Astrocyte of the hippocampus (primary cell): Measurements from ENCODE around the gene NMNAT2.

ENCODE experiments used
- DNase-seq: peaks from one replicate; pipeline ENCODE4 v3.0.0; 2011; ENCODE audit warnings: low read depth, low spot score

NMNAT2 gene

DNA sequence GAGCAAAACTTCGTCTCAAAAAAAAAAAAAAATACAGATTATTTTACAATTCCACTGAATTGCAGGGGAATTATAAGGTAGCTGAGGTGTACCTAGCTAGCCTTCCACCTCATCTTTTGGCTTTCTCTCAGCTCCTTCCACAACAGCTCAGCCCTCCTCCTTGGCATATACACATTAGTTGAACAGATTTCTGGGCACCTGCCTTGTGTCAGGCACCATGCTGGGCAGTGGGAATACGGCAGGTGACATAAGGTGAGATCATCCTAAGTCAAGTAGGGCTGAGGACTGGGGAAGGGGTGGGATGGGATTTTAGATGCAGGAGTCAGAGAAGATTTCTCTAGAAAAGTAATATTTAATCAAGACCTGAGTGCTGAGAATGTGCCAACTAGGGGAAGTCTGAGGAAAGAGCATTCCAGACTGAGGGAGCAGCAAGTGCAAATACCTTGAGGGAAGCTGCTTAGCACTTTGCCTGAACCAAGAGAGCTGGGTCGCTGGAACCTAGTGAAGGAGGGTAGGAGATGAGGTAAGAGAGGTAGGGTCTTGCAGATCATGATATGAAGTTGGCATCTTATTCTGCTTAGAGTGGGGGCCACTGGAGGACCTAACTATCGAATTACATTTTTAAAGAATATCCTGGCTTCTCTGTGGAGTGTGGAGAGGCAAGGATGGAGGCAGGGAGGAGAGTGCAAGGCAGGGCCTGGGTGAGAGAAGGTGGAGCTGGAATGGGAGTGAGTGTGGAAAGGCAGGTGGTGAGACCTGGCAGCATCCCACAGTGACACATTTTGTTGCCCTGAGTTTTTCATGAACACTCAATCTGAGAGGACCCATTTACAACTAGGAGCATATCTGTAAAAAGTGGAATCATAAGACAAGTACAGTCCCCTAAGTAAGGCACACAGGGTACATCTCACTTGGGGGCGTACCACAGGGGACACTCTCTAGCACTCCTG, 203.9 kb downstream of the NMNAT2 start:
- no peak for DNase-seq

DNA sequence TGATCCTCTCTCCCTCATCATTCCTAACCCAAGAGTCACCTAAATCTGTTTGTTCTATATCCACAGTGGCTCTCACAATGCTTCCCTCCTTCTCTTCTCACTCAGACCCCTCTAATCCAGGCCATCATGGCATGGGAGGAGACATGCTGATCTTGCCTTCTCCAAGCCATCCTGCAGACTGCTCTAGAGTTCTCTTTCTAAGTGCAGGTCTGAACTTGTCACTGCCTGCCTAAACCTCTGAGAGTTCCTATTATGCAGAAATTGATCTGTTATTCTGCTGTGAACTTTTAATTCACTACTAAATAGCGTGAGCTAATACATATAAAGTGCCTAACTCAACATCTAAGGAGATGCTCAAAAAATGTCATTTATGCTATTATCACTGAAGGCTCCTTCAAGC, 205.3 kb downstream of the NMNAT2 start:
- no peak for DNase-seq

DNA sequence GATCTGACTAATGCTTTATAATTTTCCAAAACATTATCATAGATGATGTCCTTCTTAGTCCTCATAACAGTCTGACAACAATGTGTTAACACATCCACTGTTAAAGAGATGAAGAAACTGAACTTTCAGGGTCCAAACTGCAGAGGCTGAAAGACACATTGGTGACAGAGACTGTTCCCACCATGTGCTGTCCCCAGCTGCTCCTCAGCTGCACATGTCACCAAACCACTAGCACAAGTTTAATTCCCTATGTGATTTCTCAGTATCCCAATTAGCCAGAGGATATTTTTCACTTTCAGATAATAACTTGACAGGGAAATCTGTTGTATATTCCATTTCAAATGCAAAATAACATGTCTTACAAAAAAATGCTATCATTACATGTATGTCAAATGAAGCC, 207.5 kb downstream of the NMNAT2 start:
- DNase-seq = no peak

DNA sequence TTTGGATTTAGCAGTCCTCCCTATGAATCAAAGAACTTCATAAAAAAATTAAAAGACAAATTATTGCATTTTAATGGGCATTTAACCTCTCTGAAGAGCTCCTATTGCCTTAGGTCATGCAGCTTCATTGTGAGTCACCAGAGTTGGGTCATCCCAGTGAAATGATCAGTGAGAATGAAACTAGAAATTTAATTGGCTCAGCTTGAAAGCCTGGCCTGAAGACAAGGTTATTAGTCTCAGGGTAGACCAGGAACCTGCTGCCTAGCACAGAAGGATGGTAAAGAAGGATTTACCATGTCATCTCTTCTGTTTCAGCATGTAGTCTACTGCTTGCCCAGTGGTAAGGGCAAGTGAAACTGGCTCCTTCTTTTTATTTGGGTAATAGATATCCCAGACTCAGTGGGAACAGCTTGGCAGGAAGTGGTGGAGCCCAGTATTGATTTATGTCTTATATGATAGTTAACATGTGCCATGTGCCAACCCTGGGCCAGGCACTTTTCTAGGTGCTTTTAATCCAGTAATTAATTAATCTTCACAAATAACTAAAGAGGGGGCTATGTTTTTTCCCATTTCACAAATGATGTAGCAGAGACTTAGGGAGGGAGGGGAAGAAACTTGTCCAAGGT, 208.5 kb downstream of the NMNAT2 start:
- peak; percentile 54 for DNase-seq

DNA sequence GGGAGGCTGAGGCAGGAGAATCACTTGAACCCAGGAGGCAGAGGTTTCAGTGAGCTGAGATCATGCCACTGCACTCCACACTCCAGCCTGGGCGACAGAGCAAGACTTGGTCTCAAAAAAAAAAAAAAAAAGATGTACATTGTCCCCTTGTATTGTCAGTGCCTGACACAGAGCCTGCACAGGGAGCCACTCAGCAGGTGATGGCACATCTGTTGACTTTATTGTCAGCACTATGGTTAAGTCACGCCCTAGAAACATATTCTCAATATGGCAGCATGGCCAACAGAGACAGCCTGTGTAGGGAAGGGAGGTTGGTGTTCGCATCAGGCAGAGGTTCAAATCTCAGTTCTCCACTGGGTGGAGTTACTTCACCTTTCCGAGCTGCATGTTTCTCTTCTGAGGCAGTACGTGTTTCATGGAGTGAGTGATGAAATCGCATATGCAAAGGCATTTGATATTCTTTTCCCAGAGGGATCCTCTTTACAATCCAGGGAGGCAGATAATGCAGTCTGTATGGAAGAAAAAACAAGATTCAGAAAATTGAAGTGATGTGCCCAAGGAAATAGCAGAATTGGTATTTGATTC, 211.6 kb downstream of the NMNAT2 start:
- no peak for DNase-seq

DNA sequence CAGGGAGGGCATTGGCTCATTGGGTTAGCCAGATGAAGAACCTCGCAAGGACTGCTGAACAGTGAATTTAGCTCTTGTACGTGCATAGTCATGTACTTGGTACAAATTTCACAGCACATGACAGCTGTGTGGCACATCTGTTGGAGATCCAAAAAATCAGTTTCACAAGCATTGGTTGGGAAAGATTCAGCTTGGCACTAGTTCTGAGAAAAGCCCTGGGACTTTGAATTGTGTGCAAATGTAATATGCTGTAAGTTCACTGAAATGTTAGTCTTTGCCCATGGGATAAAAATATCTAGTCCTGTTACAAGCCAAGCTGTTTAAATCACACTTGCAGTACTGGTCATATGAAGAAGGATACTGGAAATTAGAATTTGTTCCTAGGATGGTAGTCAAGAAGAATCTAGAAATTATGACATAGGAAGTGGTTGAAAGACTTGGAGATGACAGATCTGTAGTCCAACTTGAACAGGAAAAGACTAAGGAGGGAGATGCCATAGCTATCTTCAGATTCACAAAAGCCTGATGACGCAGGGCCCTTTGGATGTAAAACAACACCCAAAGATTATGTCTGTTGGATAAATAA, 212.9 kb downstream of the NMNAT2 start:
- no peak for DNase-seq

DNA sequence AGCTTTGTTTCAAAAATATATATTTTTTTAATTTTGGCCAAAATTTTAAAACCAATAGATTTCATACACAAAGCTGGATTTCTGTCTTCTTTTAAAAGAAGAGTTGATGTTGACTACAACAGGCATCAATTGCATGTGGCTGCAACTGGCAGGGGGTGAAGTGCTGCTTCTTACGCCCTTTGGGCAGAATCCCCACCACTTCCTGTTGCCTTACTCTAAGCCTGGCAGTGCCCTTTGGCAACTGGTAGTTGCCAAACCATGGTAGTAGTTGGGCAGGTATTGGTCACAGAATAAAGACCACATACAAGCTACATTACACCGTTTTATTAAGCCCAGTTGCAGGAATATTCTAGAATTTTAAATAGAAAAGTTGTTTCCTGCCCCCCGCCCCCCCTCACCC, 215.1 kb downstream of the NMNAT2 start:
- no peak for DNase-seq

DNA sequence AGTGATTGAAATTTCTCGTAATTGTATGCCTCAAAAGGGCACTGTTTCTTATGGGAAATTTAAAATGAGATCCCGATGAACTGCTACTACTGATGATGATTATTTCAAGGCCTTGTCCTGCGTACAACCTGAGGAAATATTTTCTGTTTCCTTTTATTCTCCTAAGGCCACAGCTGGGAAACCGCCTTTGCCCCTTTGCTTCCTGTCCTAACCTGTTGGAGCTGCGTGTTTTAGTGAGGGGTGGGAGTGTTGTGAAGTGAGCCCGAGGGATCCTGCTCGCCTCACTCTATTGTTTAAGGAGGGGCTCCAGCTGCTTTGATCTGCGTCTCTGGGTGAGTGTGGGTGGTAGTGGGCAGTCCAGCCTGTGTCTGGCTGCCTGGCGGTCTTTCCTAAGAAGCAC, 217.7 kb downstream of the NMNAT2 start:
- no peak for DNase-seq

DNA sequence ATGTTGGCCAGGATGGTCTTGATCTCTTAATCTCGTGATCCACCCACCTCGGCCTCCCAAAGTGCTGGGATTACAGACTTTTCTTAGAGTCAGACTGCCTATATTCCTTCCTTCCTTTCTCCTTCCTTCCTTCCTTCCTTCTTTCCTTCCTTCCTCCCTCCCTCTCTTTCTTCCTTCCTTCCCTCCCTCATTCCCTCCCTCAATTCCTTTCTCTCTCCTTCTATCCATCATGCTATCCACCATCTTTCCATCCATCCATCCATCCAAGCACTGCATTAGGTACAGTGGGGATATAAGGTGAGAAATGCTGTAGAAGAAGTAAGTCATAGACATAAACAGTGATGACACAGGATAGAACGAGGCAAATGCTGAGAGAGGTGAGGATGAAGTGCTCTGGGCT, 218.9 kb downstream of the NMNAT2 start:
- DNase-seq = no peak

DNA sequence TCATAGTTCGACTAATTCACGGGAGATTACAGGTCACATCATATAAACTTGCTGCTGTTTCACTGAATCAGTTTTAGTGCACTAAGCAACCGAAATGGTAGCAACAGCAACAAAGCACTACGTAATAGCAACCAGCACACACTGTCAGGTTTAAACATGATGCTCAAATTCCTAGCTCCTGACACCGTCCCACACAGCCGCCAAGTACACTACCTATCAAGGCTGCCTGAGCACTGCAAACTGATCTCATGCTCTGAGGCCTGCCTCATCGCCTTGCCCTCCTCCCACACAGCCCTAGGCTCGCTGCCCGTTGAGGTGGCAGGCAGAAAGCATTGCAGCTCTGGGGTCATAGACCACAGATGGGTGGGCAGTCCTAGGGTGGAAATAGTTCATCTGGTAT, 219.7 kb downstream of the NMNAT2 start:
- DNase-seq = peak; percentile 81
